ENCODE data around the gene DDAH2.

Gene DDAH2

DNA sequence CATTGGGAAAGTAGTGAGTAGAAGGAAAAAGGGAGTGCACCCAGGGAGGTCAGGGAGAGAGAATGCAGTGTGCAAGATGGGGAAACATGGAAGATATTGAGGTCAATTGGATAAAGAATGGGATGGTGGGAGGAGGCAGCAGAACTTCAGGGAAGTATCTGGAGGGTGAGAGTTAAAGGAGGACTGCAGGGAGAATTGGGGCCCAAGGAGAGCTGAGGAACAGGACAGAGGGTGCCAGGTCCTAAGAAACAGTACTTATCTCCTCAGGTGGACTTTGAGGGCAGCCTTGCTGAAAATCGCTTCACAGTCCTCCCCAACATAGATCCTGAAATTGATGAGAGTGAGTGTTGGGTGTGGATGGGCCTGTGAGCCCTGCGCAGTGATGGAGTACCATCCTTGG is 29.2 kb upstream of the DDAH2 start:
- no peak for DNase-seq

DNA sequence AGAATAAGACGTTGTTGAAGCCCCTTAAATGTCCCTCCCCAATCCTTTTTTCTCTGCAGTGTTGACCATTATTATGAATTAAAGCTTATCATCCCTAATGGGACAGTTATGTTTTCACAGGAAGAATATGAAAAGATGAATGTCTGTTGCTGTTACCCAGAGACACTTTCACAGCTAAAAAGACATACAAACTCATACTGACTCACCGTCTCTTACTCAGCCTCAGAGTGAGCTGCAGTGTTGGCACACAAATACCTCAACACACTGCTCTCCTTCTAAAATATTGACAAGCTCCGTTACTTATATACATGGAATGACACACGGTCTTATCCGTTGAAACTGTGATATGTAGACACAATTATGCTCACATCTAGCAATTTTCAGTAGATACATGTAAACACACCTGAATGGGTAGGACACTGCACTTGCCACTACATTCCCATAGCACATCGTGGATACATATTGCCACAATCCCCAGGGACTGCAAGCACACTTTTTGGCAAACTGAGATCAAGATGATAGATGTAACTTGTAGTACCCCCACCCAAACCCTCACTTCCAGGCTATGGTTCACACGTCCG is 23.7 kb upstream of the DDAH2 start:
- no peak for DNase-seq

DNA sequence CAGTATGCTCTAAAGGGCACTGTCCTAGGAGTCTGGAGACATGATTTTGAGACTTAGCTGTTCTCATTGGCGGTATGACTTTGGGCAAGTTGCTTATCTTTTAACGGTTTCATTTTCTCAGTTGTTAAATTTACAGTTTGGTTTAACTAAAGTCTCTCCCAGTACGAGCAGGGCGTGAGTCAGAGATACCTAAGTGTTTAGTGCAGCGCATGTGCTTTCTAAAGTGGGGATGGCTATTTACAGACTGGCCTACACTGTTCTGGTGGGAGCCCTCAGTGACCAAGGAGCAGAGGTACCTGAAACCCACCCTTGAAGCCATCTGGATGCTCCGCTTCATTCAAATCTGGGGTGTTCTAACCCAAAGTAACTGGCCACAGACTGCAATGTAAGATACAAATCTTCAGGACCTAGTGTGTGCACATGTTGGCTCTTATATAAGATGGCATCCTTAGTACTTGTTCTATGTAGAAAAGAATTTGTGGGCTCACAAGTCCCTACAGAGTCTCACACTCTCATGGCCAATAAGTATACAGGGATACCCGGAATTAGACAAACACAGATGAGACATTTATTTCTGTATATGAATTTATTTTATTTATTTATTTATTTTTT is 21.4 kb upstream of the DDAH2 start:
- DNase-seq: no peak

DNA sequence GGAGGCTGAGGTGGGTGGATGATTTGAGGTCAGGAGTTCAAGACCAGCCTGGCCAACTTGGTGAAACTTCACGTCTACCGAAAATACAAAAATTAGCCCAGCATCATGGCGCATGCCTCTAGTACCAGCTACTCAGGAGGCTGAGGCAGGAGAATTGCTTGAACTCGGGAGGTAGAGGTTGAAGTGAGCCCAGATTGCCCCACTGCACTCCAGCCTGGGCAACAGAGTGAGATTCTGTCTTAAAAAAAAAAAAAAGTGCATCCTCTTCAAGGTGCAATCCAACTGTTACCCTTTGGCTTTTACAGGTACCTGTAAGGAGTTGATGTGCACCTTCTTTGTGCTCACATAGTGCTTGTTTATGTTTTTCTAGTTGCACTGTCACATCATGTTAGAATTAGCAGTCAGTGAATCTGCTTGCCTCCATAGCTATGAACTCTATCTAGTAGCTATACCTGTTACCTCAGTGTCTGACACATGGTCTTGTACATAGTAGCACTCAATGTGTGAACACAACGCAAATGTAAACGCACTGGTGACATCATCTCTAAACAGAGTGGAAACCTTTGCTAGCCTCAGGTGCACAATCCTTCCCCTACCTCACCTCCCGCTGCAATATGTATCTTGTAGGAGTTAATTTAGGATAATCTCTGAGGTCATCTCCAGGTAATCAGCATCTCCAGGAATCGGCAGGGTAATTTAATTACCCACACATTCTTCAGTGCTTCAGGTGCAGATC is 20.4 kb upstream of the DDAH2 start:
- peak; percentile 81 for DNase-seq

DNA sequence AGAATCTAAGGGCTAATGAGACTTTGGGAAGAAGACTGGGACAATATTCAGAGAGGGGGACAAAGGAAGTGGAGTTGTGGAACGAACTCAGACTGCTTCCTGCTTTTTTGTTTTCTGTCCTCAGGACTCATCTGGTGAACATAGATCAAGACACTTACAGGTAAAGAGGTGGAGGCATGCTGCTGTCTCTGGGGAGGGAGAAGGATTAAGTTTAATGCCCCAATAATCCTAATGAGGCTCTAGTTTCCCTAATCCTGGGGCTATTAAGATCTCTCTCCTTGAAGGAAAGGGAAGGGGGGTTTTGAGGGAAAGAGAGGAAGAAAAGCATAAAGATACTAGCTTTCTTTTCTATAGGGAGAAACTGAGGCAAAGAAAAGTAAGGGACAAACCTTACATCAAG is 15.3 kb upstream of the DDAH2 start:
- no peak for DNase-seq

DNA sequence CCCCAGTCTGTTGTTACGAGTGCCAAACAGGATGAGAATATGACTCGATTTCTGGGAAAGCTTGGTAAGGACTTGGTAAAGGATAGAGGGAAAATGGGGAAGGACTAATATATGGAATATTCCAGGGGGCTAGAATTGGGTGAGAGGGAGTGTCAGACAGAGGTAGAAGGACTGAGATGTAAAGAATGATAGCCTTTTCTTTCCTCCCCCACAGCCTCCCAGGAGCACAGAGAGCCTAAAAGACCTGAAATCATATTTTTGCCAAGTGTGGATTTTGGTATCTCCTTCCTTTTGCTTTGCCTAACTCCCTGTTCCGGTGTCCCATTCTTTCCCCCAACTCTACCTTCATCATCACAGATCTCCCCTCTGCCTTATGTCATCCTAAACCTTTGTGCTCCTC is 13.8 kb upstream of the DDAH2 start:
- DNase-seq: no peak

DNA sequence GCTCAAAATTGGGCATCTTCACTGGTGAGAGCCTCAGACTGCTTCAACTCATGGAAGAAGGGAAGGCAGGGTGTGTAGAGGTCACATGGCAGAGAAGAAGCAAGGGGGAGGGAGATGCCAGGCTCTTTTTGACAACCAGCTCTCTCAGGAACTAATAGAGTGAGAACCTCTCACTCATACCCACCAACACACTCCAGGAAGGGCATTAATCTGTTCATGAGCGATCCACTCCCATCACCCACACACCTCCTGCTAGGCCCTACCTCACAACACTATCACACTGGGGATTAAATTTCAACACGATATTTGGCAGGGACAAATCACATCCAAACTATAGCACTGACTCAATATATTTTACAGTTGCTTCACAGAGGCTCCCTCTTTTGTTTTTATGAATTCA is 12.7 kb upstream of the DDAH2 start:
- no peak for DNase-seq

DNA sequence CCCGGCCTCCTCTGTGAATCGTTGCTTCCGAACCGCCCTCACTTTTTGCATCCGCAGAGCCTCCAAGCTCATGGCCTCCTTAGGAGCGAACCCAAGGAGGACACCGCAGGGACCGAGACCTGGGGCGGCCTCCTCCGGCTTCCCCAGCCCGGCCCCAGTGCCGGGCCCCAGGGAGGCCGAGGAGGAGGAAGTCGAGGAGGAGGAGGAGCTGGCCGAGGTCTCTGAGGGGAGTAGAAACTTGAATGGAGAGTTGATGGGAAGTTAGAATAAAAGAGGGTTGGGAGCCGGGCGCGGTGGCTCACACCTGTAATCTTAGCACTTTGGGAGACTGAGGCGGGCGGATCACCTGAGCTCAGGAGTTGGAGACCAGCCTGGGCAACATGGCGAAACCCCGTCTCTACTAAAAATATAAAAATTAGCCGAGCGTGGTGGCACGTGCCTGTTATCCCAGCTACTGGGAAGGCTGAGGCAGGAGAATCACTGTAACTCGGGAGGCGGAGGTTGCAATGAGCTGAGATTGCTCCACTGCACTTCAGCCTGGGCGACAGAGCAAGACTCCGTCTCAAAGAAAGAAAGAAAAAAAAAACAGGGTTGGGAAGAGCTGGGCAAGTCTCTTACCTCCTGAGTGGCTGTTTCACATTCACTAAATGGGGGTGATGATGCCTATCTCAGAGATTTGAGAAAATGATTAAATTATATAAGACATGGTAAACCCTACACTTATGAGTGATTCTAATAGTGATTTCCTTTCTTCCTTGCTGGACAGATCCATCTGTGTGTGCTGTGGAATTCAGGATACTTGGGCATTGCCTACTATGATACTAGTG is 11.5 kb upstream of the DDAH2 start:
- no peak for DNase-seq

DNA sequence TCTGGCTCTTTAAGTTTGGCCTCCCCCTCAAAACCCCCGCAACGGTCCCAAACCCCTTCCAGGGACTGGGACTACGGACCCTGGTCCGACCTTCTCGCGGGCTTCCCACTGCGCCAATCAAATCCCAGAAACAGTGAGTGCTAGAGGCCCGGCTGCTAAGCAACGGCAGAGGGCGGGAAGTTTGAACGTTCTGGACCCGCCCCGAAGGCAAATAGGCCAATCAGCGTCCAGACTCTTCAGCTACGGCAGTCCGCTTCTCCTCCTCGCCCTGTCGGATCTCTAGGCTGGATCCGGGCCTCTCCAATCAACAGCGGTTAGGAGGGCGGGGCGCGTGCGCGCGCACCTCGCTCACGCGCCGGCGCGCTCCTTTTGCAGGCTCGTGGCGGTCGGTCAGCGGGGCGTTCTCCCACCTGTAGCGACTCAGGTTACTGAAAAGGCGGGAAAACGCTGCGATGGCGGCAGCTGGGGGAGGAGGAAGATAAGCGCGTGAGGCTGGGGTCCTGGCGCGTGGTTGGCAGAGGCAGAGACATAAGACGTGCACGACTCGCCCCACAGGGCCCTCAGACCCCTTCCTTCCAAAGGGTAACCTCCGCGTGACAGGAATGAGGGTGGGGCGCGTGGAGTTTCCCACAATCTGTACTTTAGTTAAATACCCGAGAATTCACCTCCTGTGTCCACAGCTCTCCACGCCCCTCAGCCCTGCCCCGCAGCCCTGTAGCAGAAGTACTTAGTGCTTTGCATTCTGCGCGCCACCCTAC is 10.7 kb upstream of the DDAH2 start, which contains the start of gene MSH5:
MSH5 (plus strand) TSS at position 367 of the 758 bp plus-strand sequence. CDS start 462 bp downstream, outside the sequence.
- peak; percentile 100 for DNase-seq

DNA sequence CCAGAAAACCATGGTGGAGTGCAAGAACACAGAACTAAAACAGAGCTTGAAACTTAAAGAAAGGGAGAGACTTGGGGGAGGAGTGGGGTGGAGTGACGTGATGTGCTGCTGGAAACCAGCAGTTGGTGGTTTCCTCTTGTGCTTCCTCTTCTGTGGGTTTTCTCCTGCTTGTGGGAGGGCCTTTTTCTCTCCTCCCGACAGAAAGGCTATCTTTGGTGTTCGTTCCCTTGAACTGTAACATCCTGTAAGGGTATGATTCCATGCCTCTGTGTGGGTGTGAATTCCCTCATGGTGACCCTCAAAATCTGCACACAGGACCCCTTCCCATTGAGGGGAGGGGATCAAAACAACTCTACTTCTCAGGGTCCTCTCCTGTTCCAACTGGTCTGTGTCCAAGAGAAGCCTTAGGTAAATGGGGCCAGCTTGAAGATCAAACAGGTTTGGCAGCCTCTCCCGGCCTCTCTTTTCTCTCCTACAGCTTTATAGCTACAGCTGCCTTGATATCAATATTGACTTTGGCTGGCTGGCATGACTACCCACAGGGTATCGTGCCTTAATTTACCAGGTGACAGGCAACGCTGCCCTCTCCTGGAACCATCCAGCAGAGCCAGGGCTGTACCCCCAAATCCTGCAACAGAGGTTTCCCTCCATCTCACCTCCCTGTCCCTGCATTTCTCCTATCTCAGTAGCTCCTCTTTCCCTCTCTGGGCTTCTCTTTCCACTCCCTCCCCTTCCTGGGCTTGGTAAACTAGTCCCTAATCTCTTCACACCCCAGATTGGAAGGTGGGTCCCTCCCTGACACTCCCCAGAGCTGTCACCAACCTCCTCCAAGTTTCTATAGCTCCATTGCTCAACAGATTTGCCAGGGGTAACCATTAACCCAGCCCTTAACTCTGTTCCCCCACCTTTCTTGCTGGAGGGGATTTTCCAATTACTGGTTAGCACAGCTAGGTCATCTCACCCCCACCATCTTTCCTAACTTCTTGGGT is 9.2 kb upstream of the DDAH2 start:
- peak; percentile 99 for DNase-seq

DNA sequence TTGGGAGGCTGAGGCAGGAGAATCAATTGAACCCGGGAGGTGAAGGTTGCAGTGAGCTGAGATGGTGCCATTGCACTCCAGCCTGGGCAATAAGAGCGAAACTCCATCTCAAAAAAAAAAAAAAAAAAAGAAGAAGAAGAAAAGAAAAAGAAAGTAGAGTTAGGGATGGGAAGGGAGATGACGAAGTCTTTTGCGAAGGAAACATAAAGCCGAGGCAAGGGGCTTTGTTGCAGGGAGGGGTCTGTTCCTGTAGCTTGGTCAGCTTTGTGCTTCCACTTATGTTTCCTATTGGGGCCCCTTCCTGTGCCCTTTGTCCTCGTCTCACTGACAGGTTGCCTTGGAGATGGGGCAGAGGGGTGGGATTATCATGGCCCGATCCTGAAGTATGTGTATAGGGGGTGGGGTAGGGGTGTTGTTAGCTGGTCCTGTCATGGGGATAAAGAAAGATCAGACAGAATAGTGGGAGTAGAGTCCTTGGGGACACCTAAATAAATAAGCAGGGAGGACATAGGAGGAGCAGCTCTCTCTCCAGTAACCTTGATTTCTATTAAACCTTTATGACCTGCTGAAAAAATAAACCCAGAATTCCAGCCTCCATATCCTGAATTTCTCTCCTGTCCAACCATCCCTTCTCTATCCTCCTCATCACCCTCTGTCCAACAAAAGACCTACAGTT is 8.4 kb upstream of the DDAH2 start:
- peak; percentile 97 for DNase-seq

DNA sequence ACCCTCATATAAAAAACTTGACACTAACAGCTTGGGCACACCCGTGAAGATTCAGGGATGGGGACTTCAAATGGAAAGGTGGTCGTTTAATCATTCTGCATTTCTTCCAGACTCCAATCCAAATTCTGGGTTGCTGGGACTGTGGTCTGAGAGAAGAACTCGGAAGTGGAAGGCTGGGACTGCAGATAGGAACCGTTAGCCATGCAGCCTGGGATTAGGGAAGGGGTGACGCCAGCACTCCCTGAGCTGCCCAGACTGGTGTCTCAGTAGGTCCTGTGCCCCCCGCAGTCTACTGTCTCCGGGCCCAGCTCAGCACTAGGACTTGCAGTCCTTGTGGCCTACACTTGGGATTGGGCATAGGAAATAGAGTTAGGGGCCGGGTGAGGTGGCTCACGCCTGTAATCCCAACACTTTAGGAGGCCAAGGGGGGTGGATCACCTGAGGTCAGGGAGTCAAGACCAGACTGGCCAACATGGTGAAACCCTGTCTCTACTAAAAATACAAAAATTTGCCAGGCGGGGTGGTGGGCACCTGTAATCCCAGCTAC is 7.7 kb upstream of the DDAH2 start:
- DNase-seq: peak; percentile 61

DNA sequence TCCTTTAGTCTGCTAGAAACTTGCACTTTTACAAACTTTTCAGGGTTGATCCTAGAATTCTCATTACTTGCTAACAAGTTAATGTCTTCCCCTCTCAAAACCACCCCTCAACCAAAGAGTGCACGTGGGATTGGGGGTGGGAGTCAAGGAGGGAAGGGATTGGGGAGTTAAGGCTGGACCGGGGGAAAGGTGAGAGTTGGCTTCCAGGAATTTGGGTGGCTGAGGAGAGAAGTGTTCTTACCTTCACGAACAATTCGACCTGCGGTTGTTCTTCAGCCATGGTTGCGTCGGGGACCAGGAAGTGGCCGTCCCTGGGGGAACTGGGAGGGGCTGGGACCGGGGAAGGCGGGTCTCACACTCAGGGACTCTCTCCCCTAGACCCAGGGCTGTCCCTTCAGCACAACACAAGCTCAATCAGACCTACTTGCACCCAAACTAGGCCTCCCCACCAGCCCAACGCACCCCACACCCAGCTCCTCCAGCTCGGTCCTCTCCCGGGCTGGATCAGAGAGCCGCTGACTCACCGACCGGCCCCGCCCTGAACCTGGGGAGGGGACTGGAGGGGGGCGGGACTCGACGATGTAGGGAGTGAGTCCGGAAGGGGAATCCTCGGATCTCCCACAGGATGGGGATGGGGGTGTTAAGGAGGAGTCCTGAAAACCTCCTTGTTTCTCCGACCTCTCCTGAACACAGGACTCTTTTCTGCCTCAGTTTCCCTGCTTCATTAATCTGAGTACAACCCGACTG is 7.1 kb upstream of the DDAH2 start, which contains the start of gene CLIC1:
CLIC1 (minus strand) TSS at position 510 of the 747 bp plus-strand sequence; CDS start at position 280, 230 bp downstream.
- peak; percentile 96 for DNase-seq

DNA sequence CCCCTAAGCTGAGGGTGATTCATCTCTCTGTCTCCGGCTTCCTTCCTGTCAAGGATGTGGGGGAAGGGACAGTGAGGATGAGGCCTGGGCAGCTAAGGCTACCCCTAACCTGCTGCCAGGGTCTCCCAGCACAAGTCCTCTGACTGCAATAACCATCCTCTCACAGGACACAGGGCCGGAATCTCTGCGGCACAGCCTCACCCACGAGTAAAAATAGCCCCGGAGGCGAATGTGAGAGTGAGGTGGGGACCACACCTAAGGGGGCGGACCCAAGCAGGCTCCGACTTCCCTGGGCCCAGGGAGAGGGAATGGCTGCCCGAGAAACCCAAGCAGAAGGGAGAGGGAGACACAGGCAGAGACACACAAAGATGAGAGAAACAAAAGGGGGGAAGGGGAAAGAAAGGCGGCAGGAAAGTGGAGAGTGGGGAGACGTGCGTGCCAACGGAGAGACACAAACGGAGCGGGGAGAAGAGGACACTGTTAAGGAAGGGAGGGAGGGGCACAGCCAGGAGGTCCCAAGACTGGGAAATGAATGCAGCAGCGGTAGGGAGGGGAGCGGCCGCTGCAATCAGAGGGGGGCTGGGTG is 5.8 kb upstream of the DDAH2 start:
- peak; percentile 87 for DNase-seq

DNA sequence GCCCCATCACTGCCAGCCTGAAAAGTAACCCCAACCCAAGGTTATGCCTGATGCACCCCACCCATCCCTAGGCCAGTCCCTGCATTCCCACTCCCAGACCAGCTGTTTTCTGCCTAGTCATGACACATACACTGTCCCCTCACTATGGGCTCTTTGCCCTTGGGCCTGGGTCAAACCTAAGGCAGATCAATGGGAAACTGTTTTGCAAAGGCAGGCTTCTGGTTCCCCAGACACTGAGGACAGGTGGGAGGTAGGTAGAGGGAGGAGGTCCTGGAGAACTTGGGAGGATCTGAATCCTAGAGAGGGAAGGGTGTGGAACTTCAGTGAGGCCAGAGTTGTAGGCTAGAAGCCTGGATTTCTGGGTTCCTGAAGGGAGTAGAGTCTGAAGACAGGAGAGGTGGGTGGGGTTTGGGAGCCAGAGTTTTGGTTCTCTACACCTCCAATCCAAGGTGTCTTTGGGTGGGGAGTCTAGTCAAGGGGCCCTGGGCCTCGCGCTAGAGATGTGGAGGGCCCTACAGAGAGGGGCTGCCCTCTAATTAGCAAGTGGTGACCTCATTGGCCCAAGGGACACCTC is 5.2 kb upstream of the DDAH2 start:
- no peak for DNase-seq

DNA sequence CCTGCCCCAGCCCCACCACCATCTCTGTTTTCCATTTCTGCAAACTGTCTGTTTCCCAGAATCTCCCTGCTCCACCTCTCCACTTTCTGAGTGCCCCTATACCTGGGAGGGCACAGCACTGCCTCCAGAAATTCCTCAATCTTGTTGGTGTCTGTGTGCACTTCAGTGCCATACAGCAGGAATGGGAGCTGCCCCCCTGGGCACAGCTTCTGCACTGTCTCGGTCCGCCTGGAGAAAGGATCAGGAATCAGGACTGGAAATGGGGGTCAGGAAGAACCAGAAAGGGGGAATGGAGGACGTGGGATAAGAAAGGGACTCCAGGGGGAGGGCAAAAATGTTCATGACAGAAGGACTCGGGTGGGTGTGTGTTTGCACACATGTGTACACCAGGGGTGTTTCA is 4.6 kb upstream of the DDAH2 start:
- no peak for DNase-seq

DNA sequence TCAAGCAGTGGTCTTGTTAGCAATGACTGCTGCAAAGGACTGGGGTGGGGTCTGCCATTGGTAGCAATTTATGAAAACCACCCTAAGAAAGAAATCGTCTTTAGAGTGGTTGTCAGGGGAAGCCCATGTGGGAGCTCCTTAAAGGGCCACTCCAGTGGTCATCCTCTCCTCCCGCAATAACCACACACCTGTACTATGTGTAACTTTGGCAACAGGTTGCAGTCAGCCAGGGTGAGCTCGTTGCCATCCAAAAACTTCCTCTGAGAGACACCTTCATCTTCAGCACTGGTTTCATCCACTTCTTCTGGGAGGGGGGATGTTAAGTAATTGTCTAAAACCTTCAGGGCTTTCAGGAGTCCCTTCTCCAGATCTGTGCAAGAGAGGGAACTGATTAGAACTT is 2.9 kb upstream of the DDAH2 start:
- no peak for DNase-seq

DNA sequence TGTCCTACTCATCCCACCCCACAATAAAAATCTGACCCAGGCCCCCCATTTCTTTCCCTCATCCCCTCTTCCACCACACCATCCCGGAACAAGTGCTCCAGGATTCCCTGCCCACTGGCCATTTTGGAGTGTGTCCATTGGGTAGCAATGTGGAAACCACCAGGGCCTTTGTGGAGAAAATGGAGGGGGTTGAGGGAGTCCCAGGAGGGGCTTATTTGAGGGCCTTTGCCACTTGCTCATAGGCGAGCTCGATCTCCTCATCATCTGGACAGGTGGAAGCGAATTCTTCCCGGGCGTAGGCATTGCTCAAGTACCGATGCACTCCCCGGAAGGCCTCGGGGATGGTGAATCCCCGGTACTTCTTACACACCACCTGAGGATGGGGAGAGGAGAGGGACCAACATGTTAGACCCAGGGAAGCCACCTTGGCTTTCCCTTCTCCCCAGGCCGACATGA is 1.6 kb upstream of the DDAH2 start:
- peak; percentile 37 for DNase-seq

Data from DMS53 (cell line).